ENCODE measurements around the gene REEP3.
A peak's percentile ranks its signal among the peaks of the same experiment; 100 is the strongest.

Gene REEP3

DNA sequence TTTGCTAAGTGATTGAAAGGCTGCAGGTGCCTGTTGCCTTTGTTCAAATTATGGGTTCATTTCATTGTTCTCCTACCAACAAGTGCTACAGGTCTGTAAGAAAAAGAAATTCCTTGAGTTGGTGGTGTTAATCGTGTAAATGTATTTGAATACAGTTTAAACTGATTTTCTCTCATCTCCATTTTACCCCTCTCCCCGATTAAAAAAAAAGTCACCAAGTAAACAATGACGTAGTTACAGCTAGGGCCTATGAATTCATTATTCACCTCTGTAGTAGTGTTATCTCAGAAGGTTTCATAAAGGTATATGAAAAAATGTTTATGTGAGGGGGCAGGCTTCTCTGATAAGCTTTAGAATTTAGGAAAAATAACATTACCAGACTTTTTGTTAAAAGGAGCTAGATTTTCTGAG is 1.1 kb downstream of the REEP3 start:
- TF ChIP-seq, protein P1, sequence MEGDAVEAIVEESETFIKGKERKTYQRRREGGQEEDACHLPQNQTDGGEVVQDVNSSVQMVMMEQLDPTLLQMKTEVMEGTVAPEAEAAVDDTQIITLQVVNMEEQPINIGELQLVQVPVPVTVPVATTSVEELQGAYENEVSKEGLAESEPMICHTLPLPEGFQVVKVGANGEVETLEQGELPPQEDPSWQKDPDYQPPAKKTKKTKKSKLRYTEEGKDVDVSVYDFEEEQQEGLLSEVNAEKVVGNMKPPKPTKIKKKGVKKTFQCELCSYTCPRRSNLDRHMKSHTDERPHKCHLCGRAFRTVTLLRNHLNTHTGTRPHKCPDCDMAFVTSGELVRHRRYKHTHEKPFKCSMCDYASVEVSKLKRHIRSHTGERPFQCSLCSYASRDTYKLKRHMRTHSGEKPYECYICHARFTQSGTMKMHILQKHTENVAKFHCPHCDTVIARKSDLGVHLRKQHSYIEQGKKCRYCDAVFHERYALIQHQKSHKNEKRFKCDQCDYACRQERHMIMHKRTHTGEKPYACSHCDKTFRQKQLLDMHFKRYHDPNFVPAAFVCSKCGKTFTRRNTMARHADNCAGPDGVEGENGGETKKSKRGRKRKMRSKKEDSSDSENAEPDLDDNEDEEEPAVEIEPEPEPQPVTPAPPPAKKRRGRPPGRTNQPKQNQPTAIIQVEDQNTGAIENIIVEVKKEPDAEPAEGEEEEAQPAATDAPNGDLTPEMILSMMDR (IDR thresholded peaks at IDR 0.05): no peak
- Histone ChIP-seq H2AFZ (peak overlapping the region; percentile 88), H3K4me1 (peaks cover 24% of the 10 kb centered on the region)

DNA sequence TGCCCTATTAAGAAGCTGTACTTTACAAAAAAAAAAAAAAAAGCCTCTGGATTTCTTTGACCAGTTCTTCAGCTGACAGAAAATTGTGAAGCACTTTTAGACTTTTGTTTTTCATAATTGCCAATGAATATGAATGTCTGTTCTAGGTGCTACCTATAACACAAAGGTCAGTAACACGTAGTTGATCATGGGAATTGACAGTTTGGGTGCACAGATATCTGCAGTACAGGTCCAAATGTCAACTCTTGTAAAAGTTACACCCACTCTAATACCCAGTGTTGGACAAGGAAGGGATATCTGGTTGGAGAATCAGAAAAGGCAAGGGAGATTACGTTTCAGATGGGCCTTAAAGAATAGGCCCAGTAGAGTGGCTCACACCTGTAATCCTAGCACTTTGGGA is 1.8 kb downstream of the REEP3 start:
- H3K9me3 ChIP-seq (ENCODE audit: control insufficient read depth, low read length): no peaks in the 10 kb centered on the region
- H3K4me3 ChIP-seq (ENCODE audit: low read depth, low read length): peak overlapping the region; percentile 77
- H3K4me1 ChIP-seq: peaks cover 24% of the 10 kb centered on the region
- no peak overlapping the region for H2AFZ ChIP-seq
- H3K36me3 ChIP-seq (ENCODE audit: control insufficient read depth, insufficient read depth, low read length): no peaks in the 10 kb centered on the region
- H3K79me2 ChIP-seq: peaks cover 59% of the 10 kb centered on the region
- no peaks in the 10 kb centered on the region for H3K27me3 ChIP-seq (ENCODE audit: control insufficient read depth, insufficient read depth, low read length)
- peak overlapping the region; percentile 79 for H3K4me2 ChIP-seq (ENCODE audit: low read length)
- TF ChIP-seq, protein P1 (IDR thresholded peaks at IDR 0.05): no peak
- H3K27ac ChIP-seq: no peak overlapping the region
- no peak overlapping the region for H3K9ac ChIP-seq

More for the DNA sequence above, 1.1 kb downstream of the REEP3 start:
- peak overlapping the region; percentile 9 for H3K9ac ChIP-seq
- peak overlapping the region; percentile 77 for H3K4me3 ChIP-seq (ENCODE audit: low read depth, low read length)
- no peaks in the 10 kb centered on the region for H3K27me3 ChIP-seq (ENCODE audit: control insufficient read depth, insufficient read depth, low read length)
- H3K36me3 ChIP-seq (ENCODE audit: control insufficient read depth, insufficient read depth, low read length): no peaks in the 10 kb centered on the region
- peak overlapping the region; percentile 79 for H3K4me2 ChIP-seq (ENCODE audit: low read length)
- H3K79me2 ChIP-seq: peaks cover 54% of the 10 kb centered on the region
- H3K9me3 ChIP-seq (ENCODE audit: control insufficient read depth, low read length): no peaks in the 10 kb centered on the region
- H3K27ac ChIP-seq: peak overlapping the region; percentile 95

DNA sequence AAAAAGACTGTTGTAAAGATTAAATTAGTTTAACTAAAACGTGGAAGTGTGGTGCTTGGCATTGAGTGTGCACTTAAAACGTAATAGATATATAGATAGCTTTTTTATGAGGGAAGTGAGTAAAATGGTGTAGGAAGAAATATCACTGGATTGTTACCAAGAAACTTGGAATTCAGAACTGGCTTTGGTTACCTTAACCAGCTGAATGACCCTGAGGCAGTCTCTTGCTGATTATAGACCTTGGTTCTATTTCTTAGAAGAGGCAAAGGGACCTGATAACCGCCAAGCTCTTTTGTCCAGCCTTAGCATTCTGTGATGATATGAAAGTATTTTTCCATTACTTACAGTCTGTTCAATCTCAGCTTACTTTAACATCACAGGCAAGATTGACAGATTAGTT is 3.8 kb downstream of the REEP3 start:
- Histone ChIP-seq H3K27ac (no peak overlapping the region), H3K4me3 (ENCODE audit: low read depth, low read length) (no peak overlapping the region), H3K79me2 (peaks cover 62% of the 10 kb centered on the region), H3K27me3 (ENCODE audit: control insufficient read depth, insufficient read depth, low read length) (no peaks in the 10 kb centered on the region), H3K9me3 (ENCODE audit: control insufficient read depth, low read length) (no peaks in the 10 kb centered on the region), H3K9ac (no peak overlapping the region), H3K4me1 (peaks cover 12% of the 10 kb centered on the region), H3K4me2 (ENCODE audit: low read length) (no peak overlapping the region), H3K36me3 (ENCODE audit: control insufficient read depth, insufficient read depth, low read length) (no peaks in the 10 kb centered on the region), H2AFZ (no peak overlapping the region)
- TF ChIP-seq, protein P1 (IDR thresholded peaks at IDR 0.05): no peak

DNA sequence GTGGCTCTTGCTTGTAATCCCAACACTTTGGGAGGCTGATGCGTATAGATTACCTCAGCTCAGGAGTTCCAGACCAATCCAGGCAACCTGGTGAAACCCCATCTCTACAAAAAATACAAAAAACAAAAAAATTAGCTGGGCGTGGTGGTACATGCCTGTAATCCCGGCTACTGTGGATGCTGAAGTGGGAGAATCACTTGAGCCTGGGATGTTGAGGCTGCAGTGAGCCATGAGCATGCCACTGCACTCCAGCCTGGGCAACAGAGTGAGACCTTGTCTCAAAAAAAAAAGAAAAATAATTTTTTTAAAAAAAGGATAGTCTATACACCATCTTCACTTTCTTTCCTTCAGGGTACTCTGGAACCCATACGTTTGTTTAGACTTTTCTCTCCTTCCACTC is 6.2 kb downstream of the REEP3 start:
- Histone ChIP-seq H3K9me3 (ENCODE audit: control insufficient read depth, low read length) (no peaks in the 10 kb centered on the region), H3K36me3 (ENCODE audit: control insufficient read depth, insufficient read depth, low read length) (no peaks in the 10 kb centered on the region), H3K27ac (no peak overlapping the region), H3K4me1 (peaks cover 7% of the 10 kb centered on the region), H3K9ac (no peak overlapping the region), H3K27me3 (ENCODE audit: control insufficient read depth, insufficient read depth, low read length) (no peaks in the 10 kb centered on the region), H3K4me2 (ENCODE audit: low read length) (no peak overlapping the region), H3K79me2 (peaks cover 63% of the 10 kb centered on the region), H2AFZ (no peak overlapping the region), H3K4me3 (ENCODE audit: low read depth, low read length) (no peak overlapping the region)
- TF ChIP-seq, protein P1 (IDR thresholded peaks at IDR 0.05): no peak

DNA sequence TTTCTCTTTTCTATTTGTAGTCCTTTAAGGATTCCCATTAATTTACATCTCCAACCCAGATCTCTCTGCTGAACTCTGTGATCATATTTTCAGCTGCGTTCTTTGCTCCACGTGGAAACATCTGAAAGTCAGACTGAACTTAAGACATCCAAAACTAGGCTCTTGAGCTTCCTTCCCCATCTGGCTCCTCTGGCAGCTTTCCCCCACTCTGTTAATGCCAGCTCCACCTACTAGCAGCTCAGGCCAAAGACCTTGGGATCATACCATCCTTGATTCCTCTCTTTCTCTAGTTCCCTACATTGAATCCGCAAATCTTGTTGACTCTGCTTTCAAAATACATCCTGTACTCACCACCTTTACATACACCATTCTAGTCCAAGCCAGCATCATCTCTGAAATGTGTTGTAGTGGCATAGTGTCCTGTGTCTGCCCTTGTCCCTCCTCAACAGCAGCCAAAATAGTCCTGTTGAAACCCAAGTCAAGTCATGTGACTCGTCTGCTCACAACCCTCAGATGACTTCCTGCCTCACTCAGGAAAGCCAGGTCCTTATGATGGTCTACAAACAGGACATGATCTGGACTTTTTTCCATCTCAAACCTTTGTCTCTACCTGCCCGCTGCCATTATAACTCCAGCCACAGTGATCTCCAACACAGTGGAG is 7.0 kb downstream of the REEP3 start:
- Histone ChIP-seq H3K27me3 (ENCODE audit: control insufficient read depth, insufficient read depth, low read length) (no peaks in the 10 kb centered on the region), H3K36me3 (ENCODE audit: control insufficient read depth, insufficient read depth, low read length) (no peaks in the 10 kb centered on the region), H3K4me3 (ENCODE audit: low read depth, low read length) (no peak overlapping the region), H3K27ac (no peak overlapping the region), H3K4me2 (ENCODE audit: low read length) (no peak overlapping the region), H3K9ac (no peak overlapping the region), H3K4me1 (no peaks in the 10 kb centered on the region), H2AFZ (no peak overlapping the region), H3K9me3 (ENCODE audit: control insufficient read depth, low read length) (no peaks in the 10 kb centered on the region), H3K79me2 (peaks cover 66% of the 10 kb centered on the region)
- TF ChIP-seq, protein P1 (IDR thresholded peaks at IDR 0.05): no peak

Data from parathyroid adenoma (tissue), 2 donors.